Spinal cord (tissue), 10 donors: ENCODE measurements around the gene PALLD. TPM values are rescaled to one million over a fixed set of nuclear protein-coding genes. Genes with fewer than 3 reads are reported as not detected.

Experiments used
- DNase-seq, 6 donors: peaks; one replicate each; pipeline versions ENCODE4 v3.0.0 to v3.0.0-alpha.2; 2013 to 2015; ENCODE audit warnings: low spot score in 6 of 6, low read depth in 4 of 6
- H3K27ac ChIP-seq: one replicate; pipeline ENCODE4 v1.5.1; 2013; ENCODE audit warnings: low read depth, low read length, control low read depth
- H3K27me3 ChIP-seq: one replicate; pipeline ENCODE4 v1.6.1; 2013; ENCODE audit warnings: low read length; ENCODE audit not compliant: control insufficient read depth, insufficient read depth
- H3K36me3 ChIP-seq: one replicate; pipeline ENCODE4 v1.6.1; 2013; ENCODE audit warnings: low read length; ENCODE audit not compliant: control insufficient read depth, insufficient read depth
- H3K4me1 ChIP-seq: one replicate; pipeline ENCODE4 v1.6.1; 2013; ENCODE audit warnings: low read length; ENCODE audit not compliant: control insufficient read depth, insufficient read depth
- H3K4me3 ChIP-seq: one replicate; pipeline ENCODE4 v1.5.1; 2013; ENCODE audit warnings: low read depth, low read length, control low read depth
- H3K9me3 ChIP-seq: one replicate; pipeline ENCODE4 v1.6.1; 2013; ENCODE audit warnings: low read length; ENCODE audit not compliant: control insufficient read depth, insufficient read depth
- WGBS: methylation state at CpG from one replicate; pipeline ENCODE4 v1.1.5; 2013; ENCODE audit warnings: missing lambda C conversion rate; ENCODE audit not compliant: insufficient coverage; 5-methylcytosine and 5-hydroxymethylcytosine counted together
- polyA plus RNA-seq, 2 donors: library from polyadenylated mRNA; unstranded; fragments of 120-200 nt; gene quantifications; one replicate each; pipeline ENCODE4 v1.2.1, GENCODE V29; 2013; ENCODE audit not compliant: insufficient read length in 2 of 2
- total RNA-seq, 2 donors: library from RNA; depleted of rRNA in 1 of 2; stranded (reverse); fragments of 120-200 nt in 1 of 2; fragments of >200 nt in 1 of 2; gene quantifications; one replicate each; pipeline versions ENCODE4 v1.2.3 to v1.2.4, GENCODE V29; 2013 to 2014
- donor health status: healthy.

The PALLD gene
- total and polyA plus RNA-seq, 4 donors, result 45.9 to 71.1 (median 62.4) TPM

DNA sequence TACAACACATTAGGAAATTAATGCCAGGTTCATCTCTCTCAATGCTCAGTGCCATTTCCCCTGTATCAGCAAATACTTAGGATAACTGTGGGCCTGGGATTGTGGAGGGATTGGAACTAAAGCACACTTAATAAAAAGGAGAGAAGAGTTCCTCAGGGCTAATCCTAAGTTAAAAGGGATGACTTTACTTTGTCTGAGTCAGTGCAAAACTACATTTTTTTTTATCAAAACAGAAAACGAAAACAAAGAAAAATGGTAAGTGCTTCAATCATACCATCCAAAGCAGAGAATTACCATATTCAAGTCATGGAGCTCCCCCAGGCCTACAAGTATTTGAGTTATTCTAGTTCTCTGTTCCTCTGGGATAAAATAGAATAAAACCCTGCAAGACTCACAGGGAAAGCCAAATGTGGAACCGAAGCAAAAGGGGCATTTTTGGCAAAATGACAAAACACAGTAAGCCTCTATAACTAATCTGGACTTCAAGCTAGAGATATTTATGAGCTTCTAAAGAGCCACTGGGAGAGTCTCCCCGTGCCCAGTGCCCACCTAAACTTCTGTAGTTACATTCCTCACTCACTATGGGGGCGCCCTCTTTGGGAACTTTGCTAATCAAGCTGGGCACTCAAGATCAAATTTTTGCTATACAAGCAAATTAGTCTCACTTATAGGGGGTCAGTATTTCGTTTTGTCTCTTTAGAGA, 53.4 kb downstream of the PALLD start:
- Histone ChIP-seq H3K27me3 (no peaks in the 10 kb centered on the region), H3K4me1 (no peaks in the 10 kb centered on the region), H3K4me3 (no peak overlapping the region), H3K9me3 (no peaks in the 10 kb centered on the region), H3K36me3 (no peaks in the 10 kb centered on the region), H3K27ac (no peak overlapping the region)
- peak in 2 of 6 donors; percentile 32 to 34 for DNase-seq
- 17% methylated on average over 2 of the region's 5 CpGs for WGBS

DNA sequence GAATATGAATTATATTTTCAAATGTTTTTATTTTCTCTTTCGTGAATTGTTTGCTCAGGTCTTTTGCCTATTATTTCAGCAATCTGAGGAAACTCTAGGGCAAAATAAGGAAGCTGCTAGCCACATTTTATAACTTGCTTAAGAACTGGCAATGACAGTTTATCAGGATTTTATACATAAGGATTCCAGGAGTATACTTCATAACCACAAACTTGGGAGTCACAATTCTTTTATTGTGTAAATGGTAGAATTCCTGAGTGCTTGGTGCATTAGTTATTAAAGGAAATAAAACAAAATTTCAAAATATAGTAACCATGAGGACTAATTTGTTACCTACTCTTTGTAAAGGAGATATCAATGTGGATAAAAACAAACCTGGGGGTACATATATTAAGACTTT, 54.4 kb downstream of the PALLD start:
- no CpG with 5 or more reads among the region's 1 CpG for WGBS
- Histone ChIP-seq H3K4me3 (no peak overlapping the region), H3K9me3 (no peaks in the 10 kb centered on the region), H3K27ac (no peak overlapping the region), H3K4me1 (no peaks in the 10 kb centered on the region), H3K27me3 (no peaks in the 10 kb centered on the region), H3K36me3 (no peaks in the 10 kb centered on the region)
- no peak for DNase-seq

DNA sequence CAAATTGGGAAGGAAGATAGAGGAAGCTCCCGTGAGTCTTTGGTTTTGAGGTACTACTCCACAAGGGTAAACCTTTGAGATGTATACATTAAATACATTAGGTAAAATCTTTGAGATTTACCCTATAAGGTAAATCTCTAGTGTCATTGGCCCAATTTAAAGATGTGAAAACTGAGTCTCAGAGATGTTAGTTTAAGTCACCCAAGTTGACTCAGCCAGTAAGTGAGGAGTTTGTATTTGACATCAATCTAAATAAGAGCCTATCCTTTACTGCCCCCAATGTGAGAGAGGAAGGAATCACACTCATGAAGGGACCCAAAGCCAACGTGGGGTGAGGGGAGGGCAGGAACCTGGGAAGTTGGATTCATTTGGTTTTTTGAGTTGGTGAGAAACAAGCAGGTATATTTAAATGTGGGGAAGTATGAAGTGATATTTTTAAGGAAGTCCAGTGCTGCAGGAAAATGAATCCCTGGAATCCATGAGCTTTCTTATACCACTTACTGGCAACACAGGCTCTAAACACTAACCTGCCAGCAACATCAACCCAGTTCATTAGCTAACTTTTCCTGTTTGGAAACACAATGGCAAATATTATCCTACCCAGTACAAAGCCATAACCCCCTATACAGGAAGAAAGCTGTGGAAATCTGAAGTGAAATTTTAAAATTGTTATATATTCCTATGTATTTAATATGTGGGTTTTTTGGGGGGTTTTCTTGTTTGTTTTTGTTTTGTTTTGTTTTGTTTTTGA, 55.3 kb downstream of the PALLD start:
- WGBS, result 40% methylated on average over 1 of the region's 2 CpGs
- Histone ChIP-seq H3K36me3 (no peaks in the 10 kb centered on the region), H3K27ac (no peak overlapping the region), H3K27me3 (no peaks in the 10 kb centered on the region), H3K9me3 (no peaks in the 10 kb centered on the region), H3K4me3 (no peak overlapping the region), H3K4me1 (no peaks in the 10 kb centered on the region)
- DNase-seq, result no peak

DNA sequence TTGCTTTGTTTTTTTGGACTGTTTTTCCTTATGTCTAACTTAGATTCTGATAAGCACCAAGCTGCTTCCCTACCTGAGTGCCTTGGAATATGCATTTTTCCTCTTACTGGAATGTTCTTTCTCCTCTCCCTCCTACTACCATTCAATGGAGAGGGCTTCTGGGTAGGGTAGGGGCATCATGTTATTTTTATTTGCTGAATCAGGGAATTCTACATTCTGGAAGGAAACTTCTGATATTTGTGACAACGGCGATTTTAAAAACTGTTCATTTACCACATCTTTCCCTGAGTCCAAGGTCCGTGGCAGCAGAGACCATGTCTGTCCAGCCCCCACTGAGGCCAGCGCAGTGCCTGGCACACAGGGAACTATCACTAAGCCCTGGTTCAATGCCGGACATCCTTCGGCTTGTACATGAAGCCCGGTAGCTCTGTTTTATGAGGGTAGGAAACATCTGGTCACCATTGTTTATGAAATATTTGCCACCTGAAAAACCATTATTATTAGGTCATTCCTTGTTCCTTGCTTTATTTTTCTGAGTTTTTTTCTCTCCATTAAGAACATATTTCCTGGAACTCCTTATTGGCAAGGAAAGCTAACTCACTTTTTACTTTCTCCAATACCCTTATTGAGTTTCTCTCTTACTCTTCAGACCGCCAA, 57.0 kb downstream of the PALLD start:
- WGBS, result 89% methylated on average over 3 of the region's 8 CpGs
- H3K4me1 ChIP-seq, result no peaks in the 10 kb centered on the region
- no peak overlapping the region for H3K27ac ChIP-seq
- no peak overlapping the region for H3K4me3 ChIP-seq
- H3K9me3 ChIP-seq, result no peaks in the 10 kb centered on the region
- no peak for DNase-seq
- no peaks in the 10 kb centered on the region for H3K36me3 ChIP-seq
- no peaks in the 10 kb centered on the region for H3K27me3 ChIP-seq

DNA sequence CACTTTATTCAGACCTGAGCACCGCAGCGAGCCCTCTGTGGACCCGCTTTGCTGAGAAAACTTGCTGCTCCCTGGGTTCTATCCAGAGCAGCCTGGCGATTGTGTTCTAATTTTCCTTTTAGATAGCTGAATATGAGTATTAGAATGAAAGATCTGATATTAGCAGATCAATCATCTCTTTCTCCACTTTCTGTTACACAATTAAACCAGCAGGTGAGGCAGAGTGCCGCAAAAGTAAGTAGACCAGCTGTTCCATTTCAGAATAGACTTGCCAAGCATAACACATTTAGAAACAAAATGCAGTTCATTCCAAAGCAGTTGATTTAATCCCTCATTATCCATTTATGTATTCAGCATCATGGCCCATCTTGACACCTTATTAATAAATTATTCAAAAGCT, 58.6 kb downstream of the PALLD start:
- WGBS, result 100% methylated on average over 1 of the region's 5 CpGs
- H3K4me1 ChIP-seq, result no peaks in the 10 kb centered on the region
- H3K27ac ChIP-seq, result no peak overlapping the region
- peak in 2 of 6 donors; percentile 24 to 76 for DNase-seq
- H3K36me3 ChIP-seq, result no peaks in the 10 kb centered on the region
- H3K4me3 ChIP-seq, result no peak overlapping the region
- no peaks in the 10 kb centered on the region for H3K27me3 ChIP-seq
- no peaks in the 10 kb centered on the region for H3K9me3 ChIP-seq

DNA sequence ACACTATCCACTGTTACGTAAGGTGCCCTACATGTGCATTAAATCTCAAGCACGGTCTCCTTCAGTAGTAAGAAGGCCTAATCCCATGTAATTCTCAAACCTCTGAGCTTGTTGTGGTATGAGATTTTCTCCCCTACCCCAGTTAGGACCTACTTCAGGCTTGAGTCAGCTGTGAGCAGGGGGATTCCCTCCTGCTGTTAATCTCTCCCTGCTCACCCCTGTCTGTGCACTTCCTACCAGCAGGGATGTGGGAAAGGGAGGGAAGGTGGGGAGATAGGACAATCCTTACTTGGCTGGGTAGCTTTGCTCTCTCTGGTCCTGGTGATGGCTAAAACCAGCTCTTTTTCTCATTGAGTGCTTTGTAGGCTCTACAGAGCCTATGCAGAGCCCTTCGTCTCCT, 60.8 kb downstream of the PALLD start:
- Histone ChIP-seq H3K4me1 (no peaks in the 10 kb centered on the region), H3K9me3 (no peaks in the 10 kb centered on the region), H3K36me3 (no peaks in the 10 kb centered on the region), H3K27me3 (no peaks in the 10 kb centered on the region), H3K4me3 (no peak overlapping the region), H3K27ac (no peak overlapping the region)
- DNase-seq, result no peak
- WGBS, result 100% methylated on average over 1 of the region's 3 CpGs

DNA sequence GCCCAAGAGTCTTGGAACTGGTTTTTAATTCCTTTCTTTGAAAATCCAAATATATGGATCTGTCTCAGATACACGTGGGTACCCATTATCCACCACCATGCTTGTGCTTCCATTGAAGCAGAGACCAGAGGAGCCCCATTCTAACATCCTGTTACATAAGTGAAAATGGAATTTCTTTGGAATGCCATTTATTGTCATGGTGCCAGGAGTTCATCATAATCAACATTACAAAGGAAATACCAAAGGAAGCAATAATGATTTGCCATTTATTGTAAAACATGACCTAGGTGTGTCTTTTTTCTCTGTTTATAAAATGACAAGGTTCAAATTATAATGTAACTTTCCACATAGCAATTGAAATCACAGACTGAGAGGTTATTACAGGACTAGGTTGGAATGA, 61.7 kb downstream of the PALLD start:
- Histone ChIP-seq H3K27ac (no peak overlapping the region), H3K4me3 (no peak overlapping the region), H3K4me1 (no peaks in the 10 kb centered on the region), H3K36me3 (no peaks in the 10 kb centered on the region), H3K9me3 (no peaks in the 10 kb centered on the region), H3K27me3 (no peaks in the 10 kb centered on the region)
- no CpG with 5 or more reads among the region's 1 CpG for WGBS
- no peak for DNase-seq

DNA sequence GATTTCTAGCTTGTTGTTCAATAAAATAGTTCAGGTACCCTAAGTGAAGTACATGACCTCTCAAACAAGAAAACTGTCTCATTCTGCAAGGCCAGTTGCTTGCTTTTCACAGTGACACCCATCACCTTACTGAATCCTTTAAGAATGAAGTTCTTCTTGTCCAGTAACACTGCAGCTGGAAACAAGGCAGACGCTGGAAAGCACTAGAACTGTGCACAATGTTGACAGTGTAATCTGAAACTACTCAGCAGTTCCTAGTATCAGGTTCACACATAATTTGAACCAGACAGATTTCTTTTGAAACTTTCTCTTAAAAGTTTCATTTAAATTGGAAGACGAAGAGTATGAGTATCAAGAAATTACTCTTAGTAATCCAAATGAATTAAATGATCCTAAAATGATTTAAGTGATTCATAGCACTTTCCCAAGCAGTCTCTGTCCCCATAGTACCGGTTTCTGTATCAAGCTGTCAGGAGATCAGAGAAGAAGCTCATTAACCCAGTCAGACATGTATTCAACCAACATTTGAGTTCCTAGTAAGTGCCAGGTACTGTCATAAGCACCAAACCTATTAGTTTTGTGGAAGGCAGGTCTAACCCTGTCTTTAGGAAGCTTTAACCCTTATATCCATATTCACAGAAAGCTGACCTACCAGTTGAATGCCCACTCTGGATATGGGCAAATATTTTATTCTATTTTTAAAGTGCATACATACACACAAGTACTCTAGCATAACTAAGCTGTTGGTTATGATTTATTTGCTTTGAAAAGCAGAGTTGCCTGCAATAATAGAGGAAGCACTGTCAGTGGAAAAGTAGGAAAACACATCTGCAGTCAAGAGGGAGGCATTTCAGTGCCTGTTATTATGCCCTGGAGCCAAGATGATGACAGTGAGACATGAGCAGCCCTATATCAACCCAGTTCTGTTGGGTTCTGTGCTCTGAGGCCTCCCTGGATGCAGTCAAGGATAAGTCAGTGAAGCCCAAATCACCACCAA, 63.6 kb downstream of the PALLD start:
- Histone ChIP-seq H3K4me3 (no peak overlapping the region), H3K27me3 (no peaks in the 10 kb centered on the region), H3K9me3 (no peaks in the 10 kb centered on the region), H3K27ac (no peak overlapping the region), H3K4me1 (no peaks in the 10 kb centered on the region), H3K36me3 (no peaks in the 10 kb centered on the region)
- peak in 2 of 6 donors; percentile 24 to 66 for DNase-seq
- 43% methylated on average over 1 of the region's 3 CpGs for whole genome bisulfite sequencing

DNA sequence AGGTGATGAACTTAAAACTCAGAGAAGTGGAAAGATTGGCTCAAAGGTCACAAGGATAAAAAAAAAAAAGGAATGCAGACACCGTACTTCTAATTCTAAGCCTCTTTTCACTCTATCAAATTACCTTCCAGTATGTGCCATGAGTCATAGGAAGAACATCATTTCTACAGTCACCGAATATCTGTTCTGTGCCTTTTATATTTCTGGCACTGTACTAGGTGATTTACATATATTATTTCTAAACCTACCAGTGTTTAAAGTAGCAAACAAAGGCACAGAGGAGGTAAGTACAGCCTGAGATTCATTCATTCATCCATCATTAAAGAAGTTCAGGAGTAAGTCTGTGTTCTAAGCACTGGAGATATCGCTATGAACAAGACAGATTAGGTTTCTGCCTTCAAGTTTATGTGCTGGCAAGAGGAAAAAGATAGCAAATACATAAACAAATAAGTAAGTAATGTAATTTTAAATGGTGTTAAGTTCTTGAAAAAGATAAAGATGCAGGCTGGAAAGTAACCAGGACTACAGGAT, 65.3 kb downstream of the PALLD start:
- no peaks in the 10 kb centered on the region for H3K27me3 ChIP-seq
- WGBS, result no CpG with 5 or more reads among the region's 3 CpGs

More for the DNA sequence above, 65.3 kb downstream of the PALLD start:
- DNase-seq, result no peak
- Histone ChIP-seq H3K9me3 (no peaks in the 10 kb centered on the region), H3K27ac (no peak overlapping the region), H3K4me3 (no peak overlapping the region), H3K36me3 (no peaks in the 10 kb centered on the region), H3K4me1 (no peaks in the 10 kb centered on the region)
